OCI-LY7 (cell line): ENCODE measurements around the gene ITGA3.

Experiments used
- CTCF ChIP-seq: fragments of 200-600 bp; sonication (generic); conservative IDR thresholded peaks from 2 replicates; pipeline ENCODE4 v1.5.1; 2014; ENCODE audit warnings: mild to moderate bottlenecking, antibody characterized with exemption, low read length, moderate library complexity, mixed read lengths
- EZH2phosphoT487 ChIP-seq: fragments of 200-600 bp; sonication (generic); IDR thresholded peaks from 2 replicates; pipeline ENCODE4 v1.6.1; 2018; ENCODE audit warnings: low read depth, borderline replicate concordance, mild to moderate bottlenecking, mixed run types, antibody characterized with exemption, low read length, moderate library complexity, mixed read lengths

- TF ChIP-seq CTCF (no peak), EZH2phosphoT487 (no peak)
These were observed at the start of gene ITGA3 for GRCh38 chr17:50055426-50056216.
